Nephron (organoid): ENCODE measurements around the gene OR5C1.

Source experiments
- H3K27ac Mint-ChIP-seq, 3 experiments: 2 replicates each; pipeline ENCODE4 v1.8.0; 2020; ENCODE audit warnings: mixed read lengths in 3 of 3, mild to moderate bottlenecking in 2 of 3, moderate library complexity in 1 of 3
- H3K27me3 Mint-ChIP-seq: 2 replicates; pipeline ENCODE4 v1.8.0; 2021; ENCODE audit warnings: low read depth, mild to moderate bottlenecking, moderate library complexity, mixed read lengths
- H3K36me3 Mint-ChIP-seq: 2 replicates; pipeline ENCODE4 v1.8.0; 2020; ENCODE audit warnings: low read depth, mixed read lengths
- H3K4me1 Mint-ChIP-seq: 2 replicates; pipeline ENCODE4 v1.8.0; 2020; ENCODE audit warnings: mixed read lengths
- H3K4me3 Mint-ChIP-seq, 3 experiments: 2 replicates each; pipeline ENCODE4 v1.8.0; 2020; ENCODE audit warnings: mild to moderate bottlenecking in 3 of 3, mixed read lengths in 3 of 3, moderate library complexity in 2 of 3
- H3K9me3 Mint-ChIP-seq: 2 replicates; pipeline ENCODE4 v1.8.0; 2020; ENCODE audit warnings: mixed read lengths
- CTCF ChIP-seq, 3 experiments: fragments of 200-600 bp; sonication (generic); IDR thresholded peaks; one replicate each; pipeline ENCODE4 v1.5.0; 2021; ENCODE audit warnings: antibody characterized with exemption in 3 of 3; ENCODE audit not compliant: unreplicated experiment in 3 of 3

Gene OR5C1

DNA sequence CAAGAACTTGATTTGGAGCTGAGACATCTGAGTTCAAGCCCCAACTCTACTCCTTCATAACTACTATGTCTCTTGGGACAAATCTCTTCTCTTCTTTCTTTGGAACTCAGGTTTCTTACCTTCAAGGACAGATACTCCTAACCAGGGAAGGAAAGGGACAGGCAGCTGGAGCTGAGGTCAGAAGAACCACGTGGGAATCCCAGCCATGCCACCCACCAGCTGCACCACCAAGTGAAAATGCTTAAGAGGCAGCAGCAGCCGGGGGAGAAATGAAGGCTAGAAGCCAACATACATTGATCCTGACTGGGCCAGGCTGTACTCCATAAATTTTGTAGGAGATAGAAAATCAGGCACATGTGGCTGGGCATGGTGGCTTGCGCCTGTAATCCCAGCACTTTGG, 9.6 kb upstream of the OR5C1 start:
- no peak overlapping the region for H3K27ac Mint-ChIP-seq
- no peak for TF ChIP-seq CTCF (IDR thresholded peaks at IDR 0.05; ENCODE audit: unreplicated experiment in 3 of 3)
- no peaks in the 10 kb centered on the region for H3K36me3 Mint-ChIP-seq
- peaks cover 11% of the 10 kb centered on the region for H3K27me3 Mint-ChIP-seq
- H3K4me3 Mint-ChIP-seq: no peak overlapping the region
- H3K9me3 Mint-ChIP-seq: peaks cover 2% of the 10 kb centered on the region
- H3K4me1 Mint-ChIP-seq: no peaks in the 10 kb centered on the region

DNA sequence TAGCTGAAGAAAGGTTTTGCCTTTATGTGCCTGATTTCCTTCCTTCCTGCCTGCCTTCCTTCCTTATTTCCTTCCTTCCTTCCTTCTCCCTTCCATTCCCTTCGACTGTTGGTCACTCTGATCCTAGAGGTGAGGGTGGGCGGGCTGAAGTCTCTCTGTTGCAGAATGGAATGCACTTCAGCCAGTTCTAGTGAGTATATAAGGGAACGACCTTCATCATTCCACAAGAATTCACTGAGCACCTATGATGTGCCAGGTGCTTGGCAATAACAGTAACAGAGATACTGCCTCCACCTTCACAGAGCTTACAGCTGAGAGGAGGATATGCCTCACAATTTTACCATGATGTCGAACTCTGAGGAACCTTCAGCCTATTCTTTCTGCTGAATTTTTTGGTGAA, 8.7 kb upstream of the OR5C1 start:
- Mint-ChIP-seq H3K27ac (no peak overlapping the region), H3K36me3 (no peaks in the 10 kb centered on the region), H3K27me3 (peaks cover 16% of the 10 kb centered on the region), H3K4me1 (no peaks in the 10 kb centered on the region), H3K4me3 (no peak overlapping the region), H3K9me3 (no peaks in the 10 kb centered on the region)
- TF ChIP-seq CTCF (IDR thresholded peaks at IDR 0.05; ENCODE audit: unreplicated experiment in 3 of 3): no peak

- no peaks in the 10 kb centered on the region for H3K4me1 Mint-ChIP-seq
- peaks cover 16% of the 10 kb centered on the region for H3K27me3 Mint-ChIP-seq
- no peaks in the 10 kb centered on the region for H3K36me3 Mint-ChIP-seq
- TF ChIP-seq CTCF (IDR thresholded peaks at IDR 0.05; ENCODE audit: unreplicated experiment in 3 of 3): no peak
- no peak overlapping the region for H3K27ac Mint-ChIP-seq
- no peaks in the 10 kb centered on the region for H3K9me3 Mint-ChIP-seq
- H3K4me3 Mint-ChIP-seq: no peak overlapping the region
Measured at GRCh38 chr9:122781671-122782070, 7.1 kb upstream of the OR5C1 start.

- no peak overlapping the region for H3K4me3 Mint-ChIP-seq
- H3K27ac Mint-ChIP-seq: no peak overlapping the region
- no peaks in the 10 kb centered on the region for H3K36me3 Mint-ChIP-seq
- H3K27me3 Mint-ChIP-seq: peaks cover 13% of the 10 kb centered on the region
- no peaks in the 10 kb centered on the region for H3K4me1 Mint-ChIP-seq
- TF ChIP-seq CTCF (IDR thresholded peaks at IDR 0.05; ENCODE audit: unreplicated experiment in 3 of 3): no peak
- no peaks in the 10 kb centered on the region for H3K9me3 Mint-ChIP-seq
Measured at GRCh38 chr9:122785269-122785668, 3.5 kb upstream of the OR5C1 start.

GRCh38 chr9:122786338-122786737, 2.4 kb upstream of the OR5C1 start:
- Mint-ChIP-seq H3K27me3 (peaks cover 14% of the 10 kb centered on the region), H3K4me3 (no peak overlapping the region), H3K27ac (no peak overlapping the region), H3K9me3 (no peaks in the 10 kb centered on the region), H3K36me3 (no peaks in the 10 kb centered on the region), H3K4me1 (no peaks in the 10 kb centered on the region)
- no peak for TF ChIP-seq CTCF (IDR thresholded peaks at IDR 0.05; ENCODE audit: unreplicated experiment in 3 of 3)

DNA sequence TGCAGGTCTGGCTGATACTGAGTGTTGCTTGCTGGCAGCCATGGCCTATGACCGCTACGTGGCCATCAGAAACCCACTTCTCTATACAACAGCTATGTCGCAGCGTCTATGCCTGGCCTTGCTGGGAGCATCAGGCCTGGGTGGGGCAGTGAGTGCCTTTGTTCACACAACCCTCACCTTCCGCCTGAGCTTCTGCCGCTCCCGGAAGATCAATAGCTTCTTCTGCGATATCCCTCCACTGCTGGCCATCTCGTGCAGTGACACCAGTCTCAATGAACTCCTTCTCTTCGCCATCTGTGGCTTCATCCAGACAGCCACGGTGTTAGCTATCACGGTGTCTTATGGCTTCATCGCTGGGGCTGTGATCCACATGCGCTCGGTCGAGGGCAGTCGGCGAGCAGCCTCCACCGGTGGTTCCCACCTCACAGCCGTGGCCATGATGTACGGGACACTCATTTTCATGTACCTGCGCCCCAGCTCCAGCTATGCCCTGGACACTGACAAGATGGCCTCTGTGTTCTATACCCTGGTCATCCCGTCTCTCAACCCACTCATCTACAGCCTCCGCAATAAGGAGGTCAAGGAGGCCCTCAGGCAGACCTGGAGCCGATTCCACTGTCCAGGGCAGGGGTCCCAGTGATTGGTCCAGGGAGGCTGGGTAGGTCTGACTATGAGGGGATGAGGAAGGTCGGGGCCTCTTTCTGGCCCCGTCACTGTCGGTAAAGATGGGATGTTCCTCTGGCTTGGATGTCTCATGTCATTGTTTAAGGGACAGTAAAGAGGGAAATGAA, 718 bp downstream of the OR5C1 start:
- Mint-ChIP-seq H3K4me1 (no peaks in the 10 kb centered on the region), H3K36me3 (no peaks in the 10 kb centered on the region), H3K27me3 (peaks cover 13% of the 10 kb centered on the region), H3K4me3 (no peak overlapping the region), H3K27ac (no peak overlapping the region), H3K9me3 (no peaks in the 10 kb centered on the region)
- no peak for TF ChIP-seq CTCF (IDR thresholded peaks at IDR 0.05; ENCODE audit: unreplicated experiment in 3 of 3)
